ENCODE data around the gene KCNRG.

The KCNRG gene

DNA sequence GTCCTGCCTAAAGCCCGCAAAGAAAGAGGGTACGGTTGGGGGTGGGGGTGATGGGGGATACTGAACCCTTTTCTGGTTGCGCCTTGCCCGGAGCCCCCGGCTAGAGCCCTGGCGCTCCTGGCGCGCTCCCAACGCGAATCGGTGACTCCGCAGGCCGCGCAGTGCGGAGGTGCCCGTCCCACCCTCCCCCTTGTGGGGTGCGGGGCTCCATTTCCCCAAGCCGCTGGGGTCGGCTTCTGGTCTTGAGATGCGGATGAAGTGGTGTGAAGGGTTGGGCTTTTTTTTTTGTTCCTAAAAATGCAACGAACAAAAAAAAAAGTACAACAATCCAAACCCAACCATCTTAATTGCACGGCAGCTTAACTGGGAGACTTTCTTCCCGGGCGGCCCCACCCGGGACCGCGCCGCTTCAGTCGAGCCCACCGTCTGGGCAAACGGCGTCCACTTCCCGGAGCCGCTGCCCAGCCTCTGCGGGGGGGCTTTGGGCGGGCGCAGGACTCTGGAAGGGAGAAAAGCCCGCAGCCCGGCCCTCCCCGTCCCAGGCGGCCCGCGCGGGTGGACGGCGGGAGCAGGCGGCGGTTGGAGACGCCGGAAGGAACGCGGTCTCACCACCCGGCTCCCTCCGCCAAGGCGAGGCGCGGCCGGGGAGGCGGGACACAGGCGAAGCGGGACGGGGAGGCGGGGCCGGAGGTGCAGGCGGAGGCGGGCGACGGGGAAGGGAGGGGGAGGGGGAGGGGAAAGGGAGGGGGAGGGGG lies 18.9 kb upstream of the KCNRG start:
- CTCF ChIA-PET, result interaction anchor here (0.8 to 5.1 kb wide), 24 partner anchors 10 to 919 kb away, joined by 3 to 36 read pairs (median 8); partner anchors contain the start of genes KCNRG, KPNA3 and SPRYD7
- DNase-seq (ENCODE audit: extremely low spot score), result peak; percentile 92
- POLR2A ChIA-PET, result interaction anchor here (1.1 to 1.2 kb wide), 3 partner anchors 15 to 916 kb away, joined by 4 to 6 read pairs (median 4); no protein-coding TSS in a partner anchor
- TF ChIP-seq, protein P1, sequence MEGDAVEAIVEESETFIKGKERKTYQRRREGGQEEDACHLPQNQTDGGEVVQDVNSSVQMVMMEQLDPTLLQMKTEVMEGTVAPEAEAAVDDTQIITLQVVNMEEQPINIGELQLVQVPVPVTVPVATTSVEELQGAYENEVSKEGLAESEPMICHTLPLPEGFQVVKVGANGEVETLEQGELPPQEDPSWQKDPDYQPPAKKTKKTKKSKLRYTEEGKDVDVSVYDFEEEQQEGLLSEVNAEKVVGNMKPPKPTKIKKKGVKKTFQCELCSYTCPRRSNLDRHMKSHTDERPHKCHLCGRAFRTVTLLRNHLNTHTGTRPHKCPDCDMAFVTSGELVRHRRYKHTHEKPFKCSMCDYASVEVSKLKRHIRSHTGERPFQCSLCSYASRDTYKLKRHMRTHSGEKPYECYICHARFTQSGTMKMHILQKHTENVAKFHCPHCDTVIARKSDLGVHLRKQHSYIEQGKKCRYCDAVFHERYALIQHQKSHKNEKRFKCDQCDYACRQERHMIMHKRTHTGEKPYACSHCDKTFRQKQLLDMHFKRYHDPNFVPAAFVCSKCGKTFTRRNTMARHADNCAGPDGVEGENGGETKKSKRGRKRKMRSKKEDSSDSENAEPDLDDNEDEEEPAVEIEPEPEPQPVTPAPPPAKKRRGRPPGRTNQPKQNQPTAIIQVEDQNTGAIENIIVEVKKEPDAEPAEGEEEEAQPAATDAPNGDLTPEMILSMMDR (IDR thresholded peaks at IDR 0.05; ENCODE audit: control extremely low read depth, extremely low read depth, low read depth, missing control alignments), result no peak

DNA sequence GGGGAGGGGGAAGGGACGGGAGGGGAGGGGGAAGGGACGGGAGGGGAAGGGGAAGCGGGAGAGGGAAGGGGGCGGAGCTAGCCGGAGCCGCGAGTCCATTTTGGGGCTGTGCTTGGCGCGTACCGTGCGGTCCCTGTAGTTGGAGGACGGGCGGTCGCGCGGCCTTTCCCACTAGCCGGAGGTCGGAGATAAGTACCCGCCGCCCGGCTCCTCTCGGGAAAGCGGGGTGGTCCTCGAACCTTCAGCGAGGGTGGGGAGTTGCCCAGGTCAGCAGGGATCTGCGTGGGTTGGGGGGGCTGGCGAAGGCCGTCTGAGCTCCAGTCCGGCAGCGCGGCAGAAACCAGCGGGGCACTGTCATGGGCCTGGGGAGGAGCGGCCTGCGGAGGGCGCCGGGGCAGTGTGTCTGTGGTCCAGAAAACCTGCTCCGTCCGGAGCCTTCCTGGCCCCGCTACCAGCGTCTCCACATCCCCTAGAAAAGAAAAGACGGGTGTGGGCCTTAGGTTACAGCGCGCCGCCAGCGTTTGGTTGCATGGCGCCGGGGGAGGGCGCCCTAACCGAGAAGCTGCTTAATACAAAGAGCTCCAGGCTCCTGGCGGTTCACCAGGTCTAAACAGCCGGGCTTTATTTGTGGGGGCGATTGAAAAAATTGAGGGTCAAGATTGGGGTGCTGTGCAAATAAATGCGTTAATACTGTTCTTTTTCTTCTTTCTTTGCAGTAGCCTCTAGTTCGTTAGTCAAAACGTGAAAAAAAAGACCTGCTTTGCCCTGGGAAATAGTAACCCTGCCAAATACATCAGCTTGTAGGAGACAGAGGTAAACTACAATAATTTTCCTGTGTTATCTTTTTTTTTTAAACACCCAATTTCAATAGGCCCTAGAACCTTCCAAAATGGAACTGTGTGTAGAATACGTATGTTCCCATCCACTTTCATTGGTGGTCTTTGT lies 18.0 kb upstream of the KCNRG start, which contains the start of gene TRIM13:
TSS of gene TRIM13 (plus strand) at position 92 of the 945 bp plus-strand sequence. CDS start 14,899 bp downstream, outside the sequence.
- CTCF ChIA-PET, result interaction anchor here (0.7 to 5.1 kb wide), 40 partner anchors 9 to 918 kb away, joined by 3 to 36 read pairs (median 5); partner anchors contain the start of genes KCNRG, KPNA3, RNASEH2B and SPRYD7
- POLR2A ChIA-PET, result interaction anchor here (1.0 to 1.2 kb wide), 5 partner anchors 14 to 1456 kb away, joined by 3 to 6 read pairs (median 4); partner anchors contain the start of gene INTS6
- TF ChIP-seq, protein P1 (IDR thresholded peaks at IDR 0.05; ENCODE audit: control extremely low read depth, extremely low read depth, low read depth, missing control alignments), result peak; percentile 76
- DNase-seq (ENCODE audit: extremely low spot score), result peak; percentile 76

DNA sequence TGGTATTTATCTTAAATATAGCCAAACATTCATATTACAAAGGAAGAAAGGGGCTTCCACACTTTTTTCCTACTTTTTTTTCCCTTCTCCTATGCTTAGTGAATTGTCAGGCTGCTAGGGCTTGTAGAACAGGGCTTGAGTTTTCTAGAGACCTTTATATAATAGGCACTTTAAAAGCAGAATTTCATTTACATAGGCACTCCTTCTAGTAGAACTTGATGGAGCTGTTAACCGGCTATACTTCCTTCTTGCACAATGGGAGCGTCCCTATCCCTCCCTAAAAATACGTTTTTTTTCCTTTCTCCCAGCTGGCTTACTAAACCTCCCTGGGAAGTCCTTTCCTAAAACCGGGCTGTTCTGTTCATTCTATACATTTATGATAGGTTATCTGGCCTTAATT lies 17.3 kb upstream of the KCNRG start:
- POLR2A ChIA-PET, result interaction anchor here (0.6 to 1.2 kb wide), 5 partner anchors 9 to 1455 kb away, joined by 3 to 6 read pairs (median 4); partner anchors contain the start of gene INTS6
- TF ChIP-seq, protein P1 (IDR thresholded peaks at IDR 0.05; ENCODE audit: control extremely low read depth, extremely low read depth, low read depth, missing control alignments), result no peak
- CTCF ChIA-PET, result interaction anchor here (0.7 to 5.1 kb wide), 38 partner anchors 8 to 917 kb away, joined by 3 to 36 read pairs (median 5); partner anchors contain the start of genes KCNRG, RNASEH2B and SPRYD7
- DNase-seq (ENCODE audit: extremely low spot score), result no peak

DNA sequence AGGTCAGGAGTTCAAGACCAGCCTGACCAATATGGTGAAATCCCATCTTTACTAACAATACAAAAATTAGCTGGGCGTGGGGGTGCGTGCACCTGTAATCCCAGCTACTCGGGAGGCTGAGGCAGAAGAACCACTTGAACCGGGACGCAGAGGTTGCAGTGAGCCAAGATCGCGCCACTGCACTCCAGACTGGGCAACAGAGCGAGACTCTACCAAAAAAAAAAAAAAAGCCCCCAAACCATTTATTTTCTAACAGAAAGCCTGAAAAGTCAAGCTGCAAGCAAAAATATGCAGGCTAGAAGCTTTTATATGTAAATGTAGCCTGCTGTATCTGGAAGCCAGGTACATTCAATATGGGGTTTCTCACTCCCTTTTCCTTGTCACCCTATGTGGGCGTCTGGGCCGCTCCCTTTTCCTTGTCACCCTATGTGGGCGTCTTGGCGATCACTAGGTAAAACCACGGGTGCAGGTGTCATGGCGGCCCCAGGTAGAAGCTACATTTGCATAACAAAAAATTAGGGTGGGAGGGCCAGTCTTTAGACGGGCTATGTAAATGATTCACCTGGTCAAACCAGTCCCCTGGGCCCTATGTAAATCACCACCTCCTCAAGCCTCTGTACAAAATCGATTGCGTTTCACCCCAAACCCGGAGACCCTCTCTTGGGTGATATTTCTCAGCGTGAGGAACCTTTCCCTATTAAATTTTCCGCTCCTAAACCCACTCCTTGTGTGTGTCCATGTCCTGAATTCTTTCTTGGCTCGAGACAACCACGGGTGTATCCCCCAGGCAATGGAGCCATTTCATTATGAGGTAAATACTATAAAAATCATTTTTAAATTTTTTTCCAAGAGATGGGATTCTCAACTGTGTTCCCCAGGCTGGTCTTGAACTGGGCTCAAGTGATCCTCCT lies 16.3 kb upstream of the KCNRG start:
- CTCF ChIA-PET, result interaction anchor here (0.8 to 5.1 kb wide), 11 partner anchors 7 to 913 kb away, joined by 3 to 36 read pairs (median 6); partner anchors contain the start of gene RNASEH2B
- POLR2A ChIA-PET, result interaction anchor here (0.6 kb wide), 1 partner anchor 8 kb away, joined by 6 read pairs; no protein-coding TSS in a partner anchor

DNA sequence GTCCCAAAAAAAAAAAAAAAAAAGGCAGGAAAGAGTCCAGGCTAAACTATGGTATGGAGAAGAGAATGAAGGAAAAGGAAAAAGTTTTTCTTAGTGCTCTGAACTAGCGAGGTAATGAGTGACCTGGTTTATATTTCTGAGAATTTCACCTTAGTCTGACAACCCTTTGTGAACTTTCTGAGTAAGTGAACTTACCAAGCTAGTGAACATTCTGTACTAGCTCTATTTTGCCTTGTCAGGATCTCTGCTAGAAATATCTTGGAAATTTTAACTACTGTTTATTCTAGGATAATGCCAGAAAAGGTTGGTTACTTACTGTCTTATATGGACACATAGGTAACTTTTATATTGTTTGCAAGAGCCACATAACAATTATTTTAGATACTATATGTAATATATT lies 14.0 kb upstream of the KCNRG start:
- no peak for DNase-seq (ENCODE audit: extremely low spot score)
- ChIA-PET CTCF (interaction anchor here (1.2 to 5.1 kb wide), 3 partner anchors 9 to 71 kb away, joined by 3 to 36 read pairs (median 3); no protein-coding TSS in a partner anchor), POLR2A (no interaction called here)
- TF ChIP-seq, protein P1 (IDR thresholded peaks at IDR 0.05; ENCODE audit: control extremely low read depth, extremely low read depth, low read depth, missing control alignments), result no peak

More for the DNA sequence above, 16.3 kb upstream of the KCNRG start:
- DNase-seq (ENCODE audit: extremely low spot score), result no peak
- TF ChIP-seq, protein P1 (IDR thresholded peaks at IDR 0.05; ENCODE audit: control extremely low read depth, extremely low read depth, low read depth, missing control alignments), result no peak
